DOHH2 (cell line): ENCODE data around the gene GABPA.
A peak's percentile ranks its signal among the peaks of the same experiment; 100 is the strongest.

Experiments
- H3F3A ChIP-seq: fragments of 200-600 bp; sonication (generic), shearing (Covaris generic); 2 replicates; pipeline ENCODE4 v1.6.0; 2016; ENCODE audit warnings: antibody characterized with exemption, mild to moderate bottlenecking; ENCODE audit not compliant: control insufficient read depth, insufficient read depth
- H3K27ac ChIP-seq: fragments of 200-600 bp; sonication (generic); 2 replicates; pipeline ENCODE4 v1.5.1; 2014; ENCODE audit warnings: low read depth, mild to moderate bottlenecking, low read length, moderate library complexity
- H3K27me3 ChIP-seq: fragments of 200-600 bp; sonication (generic); 2 replicates; pipeline ENCODE4 v1.6.1; 2014; ENCODE audit warnings: mild to moderate bottlenecking, low read length, mixed read lengths; ENCODE audit not compliant: control insufficient read depth
- H3K36me3 ChIP-seq: fragments of 200-600 bp; sonication (generic); 2 replicates; pipeline ENCODE4 v1.6.1; 2014; ENCODE audit warnings: mild to moderate bottlenecking, low read length, moderate library complexity, mixed read lengths; ENCODE audit not compliant: control insufficient read depth
- H3K4me1 ChIP-seq: fragments of 200-600 bp; sonication (generic); 2 replicates; pipeline ENCODE4 v1.6.1; 2014; ENCODE audit warnings: mild to moderate bottlenecking, low read length, mixed read lengths; ENCODE audit not compliant: control insufficient read depth
- H3K4me2 ChIP-seq: fragments of 200-600 bp; sonication (generic); 2 replicates; pipeline ENCODE4 v1.6.0; 2014; ENCODE audit warnings: mild to moderate bottlenecking, low read length, moderate library complexity
- H3K4me3 ChIP-seq: fragments of 200-600 bp; sonication (generic); 2 replicates; pipeline ENCODE4 v1.5.1; 2014; ENCODE audit warnings: mild to moderate bottlenecking, low read length, mixed read lengths
- H3K79me2 ChIP-seq: fragments of 200-600 bp; sonication (generic); 2 replicates; pipeline ENCODE4 v1.6.1; 2014; ENCODE audit warnings: mild to moderate bottlenecking, low read length, mixed read lengths; ENCODE audit not compliant: control insufficient read depth
- H3K9me2 ChIP-seq: fragments of 200-600 bp; sonication (generic); replicated peaks from 2 replicates; pipeline ENCODE4 v1.6.1; 2014; ENCODE audit warnings: mild to moderate bottlenecking, low read length, mixed read lengths; ENCODE audit not compliant: control insufficient read depth
- H3K9me3 ChIP-seq: fragments of 200-600 bp; sonication (generic); 2 replicates; pipeline ENCODE4 v1.6.1; 2014; ENCODE audit warnings: antibody characterized with exemption, low read length, mixed read lengths; ENCODE audit not compliant: control insufficient read depth, insufficient read depth
- H4K20me1 ChIP-seq: fragments of 200-600 bp; sonication (generic); 2 replicates; pipeline ENCODE4 v1.6.0; 2014; ENCODE audit warnings: low read depth, mild to moderate bottlenecking, antibody characterized with exemption, low read length, moderate library complexity; ENCODE audit not compliant: control insufficient read depth, insufficient read depth
- EZH2phosphoT487 ChIP-seq: fragments of 200-600 bp; sonication (generic); IDR thresholded peaks from 2 replicates; pipeline ENCODE4 v1.6.1; 2017; ENCODE audit warnings: borderline replicate concordance, mild to moderate bottlenecking, antibody characterized with exemption, low read length, moderate library complexity, mixed read lengths
- TF ChIP-seq, protein P1 (sequence below): fragments of 200-600 bp; sonication (generic); IDR thresholded peaks from one replicate; pipeline ENCODE4 v1.5.1; 2014; ENCODE audit warnings: antibody characterized with exemption, mild to moderate bottlenecking, low read depth, low read length; ENCODE audit not compliant: poor library complexity, severe bottlenecking

Gene GABPA

DNA sequence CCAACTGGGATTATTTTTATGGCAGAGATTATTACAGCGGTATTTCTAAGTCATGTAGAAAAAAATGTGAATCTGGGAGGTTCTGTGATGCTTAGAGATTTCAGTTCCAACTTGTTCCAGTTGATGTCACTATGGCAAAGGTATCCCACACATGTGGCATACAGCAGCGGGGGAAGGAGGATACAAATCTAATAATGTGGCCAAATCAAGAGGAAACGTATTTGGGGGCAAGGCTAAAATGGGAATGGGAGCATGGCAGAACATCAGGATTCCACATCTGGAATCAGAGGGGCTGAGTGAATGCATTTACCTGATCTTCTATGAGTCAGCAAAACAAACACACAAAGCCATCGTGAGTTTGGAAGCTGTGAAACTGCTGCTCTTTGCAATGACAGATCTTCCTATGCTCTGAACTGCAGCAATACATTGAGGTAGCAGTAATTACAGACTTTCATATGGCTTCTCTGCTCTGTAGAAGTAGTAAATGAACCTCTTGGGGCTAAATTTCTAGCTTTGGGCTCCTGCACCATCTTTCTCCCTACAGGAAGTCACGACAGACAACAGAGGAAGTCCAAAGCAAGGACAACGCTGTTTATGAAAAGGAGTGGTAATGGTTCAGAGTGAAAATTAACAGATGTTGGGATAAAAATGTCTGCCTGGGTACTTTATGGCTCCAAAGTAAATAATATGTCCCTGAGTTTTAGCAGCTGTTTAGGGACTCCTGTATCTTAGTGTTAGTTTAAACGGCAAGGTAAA, 55.5 kb downstream of the GABPA start:
- no peaks in the 10 kb centered on the region for H3K36me3 ChIP-seq
- no peaks in the 10 kb centered on the region for H4K20me1 ChIP-seq
- H3F3A ChIP-seq = no peaks in the 10 kb centered on the region
- H3K9me3 ChIP-seq = no peaks in the 10 kb centered on the region
- no peak overlapping the region for H3K27ac ChIP-seq
- H3K4me2 ChIP-seq = peak overlapping the region; percentile 58
- TF ChIP-seq, protein P1, sequence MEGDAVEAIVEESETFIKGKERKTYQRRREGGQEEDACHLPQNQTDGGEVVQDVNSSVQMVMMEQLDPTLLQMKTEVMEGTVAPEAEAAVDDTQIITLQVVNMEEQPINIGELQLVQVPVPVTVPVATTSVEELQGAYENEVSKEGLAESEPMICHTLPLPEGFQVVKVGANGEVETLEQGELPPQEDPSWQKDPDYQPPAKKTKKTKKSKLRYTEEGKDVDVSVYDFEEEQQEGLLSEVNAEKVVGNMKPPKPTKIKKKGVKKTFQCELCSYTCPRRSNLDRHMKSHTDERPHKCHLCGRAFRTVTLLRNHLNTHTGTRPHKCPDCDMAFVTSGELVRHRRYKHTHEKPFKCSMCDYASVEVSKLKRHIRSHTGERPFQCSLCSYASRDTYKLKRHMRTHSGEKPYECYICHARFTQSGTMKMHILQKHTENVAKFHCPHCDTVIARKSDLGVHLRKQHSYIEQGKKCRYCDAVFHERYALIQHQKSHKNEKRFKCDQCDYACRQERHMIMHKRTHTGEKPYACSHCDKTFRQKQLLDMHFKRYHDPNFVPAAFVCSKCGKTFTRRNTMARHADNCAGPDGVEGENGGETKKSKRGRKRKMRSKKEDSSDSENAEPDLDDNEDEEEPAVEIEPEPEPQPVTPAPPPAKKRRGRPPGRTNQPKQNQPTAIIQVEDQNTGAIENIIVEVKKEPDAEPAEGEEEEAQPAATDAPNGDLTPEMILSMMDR = peak; percentile 23
- no peak for TF ChIP-seq EZH2phosphoT487
- peak overlapping the region; percentile 35 for H3K4me3 ChIP-seq
- H3K9me2 ChIP-seq = no peaks in the 10 kb centered on the region
- H3K79me2 ChIP-seq = no peaks in the 10 kb centered on the region
- H3K27me3 ChIP-seq = no peaks in the 10 kb centered on the region
- peaks cover 10% of the 10 kb centered on the region for H3K4me1 ChIP-seq

DNA sequence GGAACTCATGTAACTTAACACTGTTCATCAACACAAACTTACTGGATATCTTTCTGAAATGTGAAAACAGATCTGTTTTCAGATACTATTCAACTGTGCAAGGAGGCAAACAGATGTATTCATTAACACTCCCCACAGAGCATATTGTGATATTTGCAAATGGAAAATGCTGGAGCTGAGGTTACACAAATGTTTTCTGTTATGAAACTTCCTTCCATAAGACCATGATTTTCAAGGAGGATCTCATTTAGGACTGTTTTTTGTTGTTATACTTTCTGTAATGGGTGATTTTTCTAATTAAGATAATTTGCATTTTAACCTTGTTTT, 56.1 kb downstream of the GABPA start:
- H3K9me2 ChIP-seq = no peaks in the 10 kb centered on the region
- no peaks in the 10 kb centered on the region for H4K20me1 ChIP-seq
- no peaks in the 10 kb centered on the region for H3K79me2 ChIP-seq
- H3K36me3 ChIP-seq = no peaks in the 10 kb centered on the region
- no peaks in the 10 kb centered on the region for H3K9me3 ChIP-seq
- 0 out of 2 replicates have a peak, but pooled peaks cover 4% of the 10 kb centered on the region for H3K27me3 ChIP-seq
- H3K4me3 ChIP-seq = peak overlapping the region; percentile 35
- no peak overlapping the region for H3K27ac ChIP-seq
- H3F3A ChIP-seq = no peaks in the 10 kb centered on the region
- peaks cover 10% of the 10 kb centered on the region for H3K4me1 ChIP-seq
- TF ChIP-seq EZH2phosphoT487 = no peak
- TF ChIP-seq, protein P1 = no peak
- peak overlapping the region; percentile 58 for H3K4me2 ChIP-seq

DNA sequence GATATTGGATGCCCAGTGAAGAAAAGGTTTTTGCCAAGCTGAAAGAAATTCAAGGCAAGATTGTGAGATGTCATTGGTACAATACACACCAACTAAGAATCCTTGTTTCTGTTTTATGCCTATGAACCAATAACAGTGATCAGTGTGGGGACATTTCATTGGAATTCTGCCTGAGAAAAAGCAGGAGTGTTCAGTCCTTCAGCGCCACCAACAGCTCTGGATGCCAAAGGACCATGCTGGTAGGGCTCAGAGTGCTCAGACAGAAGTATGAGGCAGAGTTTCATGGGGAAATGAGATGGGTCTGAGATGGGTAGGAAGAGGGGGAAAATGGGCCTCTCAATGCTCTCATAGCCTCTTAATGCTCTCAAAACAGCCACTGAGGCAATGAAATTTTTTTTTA, 56.5 kb downstream of the GABPA start:
- no peak overlapping the region for H3K4me2 ChIP-seq
- no peaks in the 10 kb centered on the region for H3K79me2 ChIP-seq
- H4K20me1 ChIP-seq = no peaks in the 10 kb centered on the region
- no peaks in the 10 kb centered on the region for H3F3A ChIP-seq
- peaks cover 10% of the 10 kb centered on the region for H3K4me1 ChIP-seq
- TF ChIP-seq EZH2phosphoT487 = no peak
- TF ChIP-seq, protein P1 = no peak
- no peaks in the 10 kb centered on the region for H3K36me3 ChIP-seq
- no peak overlapping the region for H3K4me3 ChIP-seq
- H3K27me3 ChIP-seq = 0 out of 2 replicates have a peak, but pooled peaks cover 5% of the 10 kb centered on the region
- H3K9me3 ChIP-seq = no peaks in the 10 kb centered on the region
- no peak overlapping the region for H3K27ac ChIP-seq
- no peaks in the 10 kb centered on the region for H3K9me2 ChIP-seq
